Activated CD8-positive, alpha-beta memory T cell treated with anti-CD3 and anti-CD28 coated beads for 1 hour (primary cell): ENCODE results near the gene WASF3.
"Not testable (repeated sequence)": the region's sequence is repeated elsewhere in the genome, so short reads cannot be mapped to it uniquely, and the experiment has no call there.

Source experiments
- DNase-seq, 2 donors: peaks; one replicate each; pipeline ENCODE4 v3.0.0-alpha.2; 2020; ENCODE audit warnings: low read depth in 1 of 2; ENCODE audit errors: extremely low read depth in 1 of 2

WASF3 gene

DNA sequence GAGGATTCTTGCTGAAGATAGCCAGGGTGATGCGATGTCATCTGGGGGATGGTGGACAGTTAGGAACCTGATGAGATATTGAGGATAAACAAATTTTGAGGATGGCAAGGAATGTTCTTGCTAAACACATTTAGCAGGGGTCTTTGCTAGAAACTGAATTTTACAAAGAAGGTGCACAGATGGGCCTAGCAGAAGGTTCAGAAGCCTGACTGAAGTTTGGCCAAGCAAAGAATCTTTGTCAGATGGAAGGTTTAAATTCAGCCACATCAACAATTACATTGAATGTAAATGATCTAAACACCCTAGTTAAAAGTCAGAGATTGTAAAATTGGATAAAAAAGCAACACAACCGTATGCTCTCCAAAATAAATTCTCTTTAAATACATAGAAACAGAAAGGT is 68.8 kb downstream of the WASF3 start:
- DNase-seq: no peak

DNA sequence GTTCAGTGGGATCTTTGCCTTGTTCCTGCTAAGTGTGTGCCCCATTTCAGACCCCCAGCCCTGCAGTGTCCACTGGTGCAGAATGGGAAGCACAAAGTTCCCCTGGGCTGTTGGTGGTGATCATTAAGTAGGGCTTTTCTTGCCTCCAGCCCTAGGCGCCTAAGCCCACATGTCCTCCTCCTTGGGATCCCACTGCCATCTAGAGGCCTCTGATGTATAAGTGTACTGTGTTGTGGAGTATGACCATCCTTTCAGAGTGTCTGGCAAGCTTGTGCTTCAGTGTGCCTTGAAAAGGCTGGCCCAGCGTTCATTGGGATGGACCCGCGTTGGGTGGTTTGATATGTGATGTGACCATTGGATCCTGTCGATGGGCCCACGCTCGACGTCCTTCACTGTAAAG is 71.2 kb downstream of the WASF3 start:
- no peak for DNase-seq

DNA sequence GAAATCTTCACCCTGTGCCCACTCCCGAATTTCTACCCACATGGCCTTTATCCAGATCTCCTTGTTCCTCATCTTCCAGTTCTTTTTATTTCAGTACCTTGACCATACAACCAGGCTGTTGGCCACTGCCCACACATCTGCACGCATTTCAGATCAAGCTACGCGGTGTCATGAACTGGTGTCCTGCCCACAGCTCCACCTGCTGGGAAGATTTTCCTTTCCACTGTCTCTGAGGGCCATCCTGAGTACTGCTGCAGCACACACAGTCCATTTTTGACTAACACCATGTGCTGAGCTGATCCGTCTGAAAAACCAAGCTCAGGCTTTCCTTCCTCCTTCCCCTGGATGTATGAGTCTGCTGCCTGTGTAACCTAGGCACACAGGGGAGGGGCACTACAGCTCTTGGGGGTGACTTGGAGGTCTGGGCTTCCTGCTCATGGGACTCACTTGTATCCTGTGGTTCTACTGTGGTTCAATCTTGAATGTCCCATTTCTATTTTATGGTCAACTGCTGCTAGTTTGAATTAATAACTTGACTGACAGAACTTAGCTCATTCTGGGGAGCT is 71.9 kb downstream of the WASF3 start:
- no peak for DNase-seq

DNA sequence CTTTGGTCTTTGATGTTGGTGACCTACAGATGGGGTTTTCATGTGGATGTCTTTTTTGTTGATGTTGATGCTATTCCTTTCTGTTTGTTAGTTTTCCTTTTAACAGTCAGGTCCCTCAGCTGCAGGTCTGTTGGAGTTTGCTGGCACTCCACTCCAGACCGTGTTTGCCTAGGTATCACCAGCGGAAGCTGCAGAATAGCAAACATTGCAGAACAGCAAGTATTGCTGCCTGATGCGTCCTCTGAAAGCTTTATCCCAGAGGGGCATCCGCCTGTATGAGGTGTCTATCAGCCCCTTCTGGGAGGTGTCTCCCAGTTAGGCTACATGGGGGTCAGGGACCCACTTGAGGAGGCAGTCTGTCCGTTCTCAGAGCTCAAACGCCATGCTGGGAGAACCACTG is 78.2 kb downstream of the WASF3 start:
- DNase-seq: not testable (repeated sequence)

DNA sequence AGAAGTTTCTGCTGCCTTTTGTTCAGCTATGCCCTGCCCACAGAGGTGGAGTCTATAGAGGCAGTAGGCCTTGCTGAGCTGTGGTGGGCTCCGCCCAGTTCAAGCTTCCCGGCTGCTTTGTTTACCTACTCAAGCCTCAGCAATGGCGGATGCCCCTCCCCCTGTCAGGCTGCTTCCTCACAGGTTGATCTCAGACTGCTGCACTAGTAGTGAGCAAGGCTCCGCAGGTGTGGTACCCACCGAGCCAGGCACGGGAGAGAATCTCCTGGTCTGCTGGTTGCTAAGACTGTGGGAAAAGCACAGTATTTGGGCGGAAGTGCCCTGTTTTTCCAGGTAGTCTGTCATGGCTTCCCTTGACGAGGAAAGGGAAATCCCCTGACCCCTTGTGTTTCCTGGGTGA is 78.6 kb downstream of the WASF3 start:
- not testable (repeated sequence) for DNase-seq

DNA sequence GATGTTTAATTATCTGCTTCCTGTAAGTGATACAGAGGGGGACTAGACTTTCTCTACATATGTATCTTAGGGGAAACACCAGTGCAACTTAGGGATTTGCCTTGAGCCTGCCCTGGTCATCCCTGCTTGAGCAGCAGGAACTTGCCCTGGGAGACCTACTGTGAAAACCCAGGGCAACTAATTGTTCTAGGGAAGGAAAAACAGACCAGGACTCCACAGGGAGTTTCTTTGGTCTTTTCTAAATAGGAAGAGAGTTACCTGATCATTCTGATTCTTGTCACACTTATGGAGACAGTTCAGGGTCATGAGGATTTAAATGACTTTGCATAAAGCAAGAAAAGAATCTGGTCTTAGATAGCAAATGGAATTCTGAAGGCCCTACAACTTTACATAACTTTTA is 89.1 kb downstream of the WASF3 start:
- DNase-seq: no peak

DNA sequence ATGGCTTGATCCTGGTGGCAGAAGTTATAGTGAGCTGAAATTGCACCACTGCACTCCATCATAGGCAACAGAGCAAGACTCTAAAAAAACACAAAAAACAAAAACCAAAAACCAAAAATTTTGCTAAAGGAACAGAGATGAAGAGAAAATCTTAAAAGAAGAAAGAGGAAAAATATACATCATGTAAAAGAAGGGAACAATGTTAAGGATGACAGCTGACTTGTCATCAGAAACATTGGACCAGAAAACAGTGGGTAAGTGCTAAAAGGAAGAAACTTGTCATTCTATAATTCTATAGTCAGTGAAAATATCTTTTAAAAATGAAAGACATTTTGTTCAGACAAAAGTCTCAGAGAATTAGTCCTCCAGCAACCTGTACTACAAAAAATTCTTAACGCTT is 93.8 kb downstream of the WASF3 start:
- no peak for DNase-seq

DNA sequence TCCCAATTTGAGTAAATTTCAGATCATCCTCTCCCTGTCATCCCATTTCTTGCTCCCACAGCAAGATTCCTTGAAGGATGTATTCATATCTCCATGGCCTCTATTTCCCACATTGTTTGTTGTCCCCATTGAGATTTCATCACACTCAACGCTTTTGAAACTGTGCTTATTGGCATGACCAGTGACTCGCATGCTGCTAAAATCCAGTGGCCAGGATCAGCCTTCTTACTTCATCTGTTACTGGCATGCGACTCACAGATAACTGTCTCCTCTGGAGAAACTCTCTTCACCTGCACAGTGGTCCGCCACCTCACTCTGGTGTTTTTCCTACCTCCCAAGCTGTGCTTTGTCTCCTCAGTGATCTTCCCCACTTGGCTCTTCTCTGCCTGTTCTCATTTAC is 95.8 kb downstream of the WASF3 start:
- no peak for DNase-seq

DNA sequence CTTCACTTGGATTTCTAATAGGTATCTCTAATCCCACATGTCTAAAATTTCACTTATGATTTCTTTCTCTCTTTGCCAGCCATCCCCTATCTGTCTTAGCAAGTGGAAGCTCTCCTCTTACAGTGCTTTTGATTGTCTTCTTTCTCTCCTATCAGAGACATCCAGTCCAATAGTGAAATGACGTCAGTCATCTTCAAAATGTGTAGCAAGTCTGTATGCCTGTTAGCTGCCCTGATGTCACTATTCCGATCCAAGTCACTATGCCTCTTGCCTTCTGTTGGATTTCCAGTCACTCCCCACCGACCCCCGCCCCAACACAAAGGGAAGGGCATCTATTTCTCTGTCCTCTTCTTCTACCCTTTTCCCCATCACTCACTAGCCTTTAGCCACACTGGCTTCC is 96.4 kb downstream of the WASF3 start:
- DNase-seq: no peak

DNA sequence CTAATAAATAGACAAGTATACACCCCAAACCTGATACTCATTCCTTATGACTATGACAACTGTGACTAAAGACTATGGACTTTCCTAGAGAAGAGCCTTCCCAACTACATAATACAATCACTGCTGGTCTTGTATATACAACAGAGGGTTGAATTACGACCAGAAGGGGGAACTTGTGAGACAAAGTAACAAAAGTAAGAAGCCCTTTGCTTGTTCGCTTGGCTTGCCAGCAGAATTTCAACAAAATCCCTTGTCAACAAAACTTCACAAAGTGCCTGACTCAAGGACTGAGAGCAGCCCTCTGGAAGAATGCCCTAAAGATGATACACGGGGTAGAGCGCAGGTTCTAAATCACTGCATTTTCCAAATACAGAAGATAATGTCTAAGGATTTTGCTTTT is 99.4 kb downstream of the WASF3 start:
- DNase-seq: no peak

DNA sequence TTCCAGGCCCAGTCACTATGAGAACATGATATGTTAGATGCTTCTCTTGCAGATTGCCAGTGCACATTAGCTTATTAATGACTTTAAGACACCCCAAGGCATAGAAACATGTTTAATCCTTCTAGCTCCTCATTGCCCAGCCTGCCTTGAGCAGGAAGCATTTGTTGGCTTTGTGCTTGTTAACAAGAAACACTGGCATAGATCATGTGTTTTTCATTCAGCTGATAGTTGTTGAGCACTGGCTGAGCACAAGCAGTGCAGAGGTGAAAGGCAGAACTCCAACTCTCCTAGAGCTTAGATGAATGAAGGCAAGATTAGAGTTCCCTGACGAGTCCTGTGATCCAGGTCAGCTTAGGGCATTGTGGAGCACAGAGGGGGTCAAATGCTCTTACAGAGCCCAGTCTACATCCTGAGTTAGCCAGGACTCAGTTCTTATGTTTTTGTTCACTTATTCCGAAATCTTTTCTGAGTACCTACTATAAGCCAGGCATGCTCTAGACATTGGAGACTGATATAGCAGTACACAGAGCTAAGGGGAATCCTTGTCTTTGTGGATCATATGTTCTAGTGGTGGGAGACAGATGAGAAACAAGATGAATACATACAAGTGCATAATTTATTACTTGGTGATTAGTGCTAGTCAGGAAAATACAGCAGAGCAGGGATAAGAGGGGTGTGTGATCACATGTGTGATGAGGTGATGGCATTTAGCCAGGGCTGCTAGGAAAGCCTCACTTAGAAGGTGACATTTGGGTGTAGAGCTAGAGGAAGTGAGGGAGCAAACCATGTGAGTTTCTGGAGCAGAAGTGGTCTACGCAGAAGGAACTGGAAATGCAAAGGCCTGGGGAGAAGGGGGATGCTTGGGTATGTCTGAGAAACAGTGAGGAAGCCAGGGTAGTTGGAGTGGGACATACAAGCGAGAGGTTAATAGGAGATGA is 101.2 kb downstream of the WASF3 start:
- no peak for DNase-seq

DNA sequence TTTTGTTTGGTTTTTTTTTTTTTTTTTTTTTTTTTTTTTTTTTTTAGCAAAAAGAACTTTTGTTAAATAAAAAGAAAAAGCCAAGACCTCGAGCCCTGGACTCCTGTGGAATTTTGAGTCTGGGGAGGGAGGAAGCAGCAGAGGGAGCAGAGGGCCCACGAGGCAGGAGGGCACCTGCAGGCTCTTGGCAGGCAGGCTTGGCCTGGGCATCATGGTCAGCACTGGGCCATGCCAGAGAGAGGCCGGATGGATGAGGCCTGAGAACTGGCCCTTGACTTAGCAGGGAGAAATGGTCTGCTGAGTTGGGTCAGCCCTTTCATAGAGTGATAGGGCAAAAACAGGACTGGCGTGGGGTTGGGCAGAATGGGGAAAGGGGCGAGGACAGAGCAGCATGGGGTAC is 102.7 kb downstream of the WASF3 start:
- DNase-seq: no peak

DNA sequence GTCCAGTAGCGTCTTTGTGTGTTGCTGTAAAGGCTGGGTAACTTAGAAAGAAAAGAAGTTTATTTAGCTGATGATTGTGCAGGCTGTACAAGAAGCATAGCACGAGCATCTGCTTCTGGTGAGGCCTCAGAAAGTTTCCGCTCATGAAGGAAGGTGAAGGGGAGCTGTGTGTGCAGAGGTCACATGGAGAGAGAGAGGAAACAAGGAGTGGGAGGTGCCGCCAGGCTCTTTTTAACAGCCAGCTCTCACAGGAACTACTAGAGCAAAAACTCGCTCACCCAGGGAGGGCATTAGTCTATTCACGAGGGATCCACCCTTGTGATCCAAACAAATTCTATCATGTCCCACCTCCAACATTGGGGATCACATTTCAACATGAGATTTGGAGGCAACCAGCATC is 103.3 kb downstream of the WASF3 start:
- no peak for DNase-seq

DNA sequence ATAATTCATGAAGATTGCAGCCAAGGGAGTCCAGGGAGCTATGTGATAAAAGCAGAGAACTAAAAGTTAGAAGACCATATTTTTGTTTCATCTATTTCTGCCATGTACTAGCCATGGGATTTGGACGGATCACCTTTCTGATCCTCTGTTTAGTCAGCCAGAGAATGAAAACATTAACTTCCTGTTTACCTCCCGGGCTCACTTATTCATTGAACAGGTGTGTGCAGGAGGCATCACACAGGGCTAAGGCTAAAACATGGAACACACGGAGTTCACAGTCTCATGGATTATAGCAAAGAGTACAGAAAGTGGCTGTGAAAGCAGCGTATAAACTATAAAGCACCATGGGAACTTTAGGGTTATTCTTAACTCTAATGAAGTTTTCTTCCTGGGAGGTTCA is 106.3 kb downstream of the WASF3 start:
- DNase-seq: no peak

DNA sequence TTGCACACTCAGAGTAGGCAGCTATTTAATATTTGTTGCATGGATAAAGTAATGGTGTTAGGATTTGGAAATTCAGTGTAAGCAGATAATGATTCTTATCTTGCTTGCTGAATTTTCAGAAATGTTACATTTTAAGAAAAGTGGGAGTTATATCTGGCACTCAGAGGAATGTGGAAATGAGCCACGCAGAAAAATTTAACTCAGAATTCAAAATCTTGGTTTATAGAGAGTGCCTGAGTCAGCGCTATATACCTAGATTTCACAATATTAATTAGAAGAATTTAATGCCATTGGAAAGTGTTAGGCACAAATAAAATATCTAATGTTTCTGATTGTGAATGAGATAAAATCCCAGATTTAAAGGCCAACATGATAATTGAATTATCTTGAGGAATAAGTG is 106.8 kb downstream of the WASF3 start:
- no peak for DNase-seq

DNA sequence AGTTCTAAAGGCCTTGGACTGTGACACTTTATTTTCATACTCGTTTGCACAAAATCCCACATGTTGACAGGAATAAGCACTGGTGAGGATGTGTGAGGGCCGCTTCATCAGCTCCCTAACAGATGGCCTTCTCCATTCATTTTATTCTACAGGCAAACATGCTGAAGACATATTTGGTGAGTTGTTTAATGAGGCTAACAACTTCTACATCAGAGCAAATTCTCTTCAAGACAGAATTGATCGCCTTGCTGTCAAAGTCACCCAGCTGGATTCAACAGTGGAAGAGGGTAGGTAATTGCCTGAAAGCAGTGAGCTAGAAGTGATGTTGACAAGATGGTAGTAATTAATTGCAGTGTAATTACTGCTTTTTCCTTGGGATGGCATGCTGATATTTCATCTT is 107.4 kb downstream of the WASF3 start:
- DNase-seq: no peak

DNA sequence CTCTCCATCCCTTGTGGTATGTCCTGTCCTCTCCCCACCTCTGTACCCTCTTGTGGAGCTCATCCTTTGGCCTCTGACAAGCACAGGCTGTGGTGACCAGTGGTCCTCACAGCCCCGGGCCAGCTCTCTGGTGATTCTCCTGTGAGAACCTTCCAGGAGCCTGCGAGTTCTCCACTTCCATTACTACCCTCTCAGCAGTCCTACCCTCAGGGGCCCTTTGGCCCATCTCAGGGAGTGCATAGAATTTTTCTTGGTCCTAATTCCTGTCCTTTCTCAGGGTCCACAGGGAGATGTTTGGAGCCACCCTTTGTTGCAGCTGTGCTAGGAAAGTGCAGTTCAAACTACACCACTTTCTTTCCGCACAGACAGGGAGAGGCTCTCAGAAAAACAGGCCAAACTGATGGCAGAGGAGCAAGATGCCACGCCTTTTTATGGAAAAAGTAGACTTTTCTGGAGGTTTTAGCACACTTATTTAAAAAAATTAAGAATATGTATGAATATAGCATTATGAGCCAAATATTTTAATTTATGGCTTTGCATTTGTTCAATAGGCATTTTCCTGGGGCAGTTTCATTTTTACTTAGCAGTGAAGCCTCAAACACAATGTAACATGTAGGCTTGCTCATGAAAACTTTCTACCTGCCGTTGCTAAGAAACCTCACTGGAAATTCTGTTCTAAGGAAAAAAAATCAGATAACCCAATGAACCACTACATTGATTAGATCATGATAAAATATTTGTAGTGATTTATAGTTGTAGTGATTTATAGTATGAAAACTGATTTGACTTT is 111.1 kb downstream of the WASF3 start:
- DNase-seq: no peak

DNA sequence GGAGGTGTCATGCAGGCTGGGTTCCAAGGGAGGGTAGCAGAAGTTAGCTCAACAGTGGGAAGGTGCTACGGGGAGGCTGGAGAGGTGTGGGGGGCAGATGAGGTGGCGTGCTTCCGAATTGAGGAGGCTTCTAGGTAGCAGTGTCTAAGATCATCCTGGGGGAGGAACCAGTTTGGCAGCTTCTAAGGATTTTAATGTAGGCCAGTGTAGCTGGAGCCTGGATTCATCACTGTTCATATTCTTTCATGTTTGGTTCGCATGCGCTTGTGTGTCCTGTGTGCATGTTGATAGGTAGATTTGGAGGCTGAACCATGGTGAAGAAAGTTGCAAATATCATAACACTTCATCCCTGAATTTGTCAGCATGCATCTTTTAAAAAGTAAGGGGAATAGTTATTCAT is 116.4 kb downstream of the WASF3 start:
- no peak for DNase-seq

DNA sequence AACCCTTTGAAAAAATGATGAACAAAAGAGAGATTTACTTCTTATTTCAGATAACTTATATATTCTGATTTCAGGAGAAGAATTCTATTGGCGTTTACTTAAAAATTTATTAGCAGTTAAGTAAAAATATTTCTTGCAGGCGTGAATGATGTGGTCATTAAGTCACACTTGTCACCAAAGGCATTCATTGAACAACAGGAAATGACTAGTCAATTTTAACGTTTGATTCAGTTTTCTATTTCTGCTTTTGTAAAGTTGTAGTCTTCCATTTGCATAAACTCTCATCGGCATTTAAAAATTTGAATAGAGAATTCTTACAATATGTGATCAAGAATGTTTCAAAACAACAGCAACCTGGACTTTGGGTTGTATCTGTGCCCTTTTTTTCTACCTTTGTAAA is 119.7 kb downstream of the WASF3 start:
- no peak for DNase-seq

DNA sequence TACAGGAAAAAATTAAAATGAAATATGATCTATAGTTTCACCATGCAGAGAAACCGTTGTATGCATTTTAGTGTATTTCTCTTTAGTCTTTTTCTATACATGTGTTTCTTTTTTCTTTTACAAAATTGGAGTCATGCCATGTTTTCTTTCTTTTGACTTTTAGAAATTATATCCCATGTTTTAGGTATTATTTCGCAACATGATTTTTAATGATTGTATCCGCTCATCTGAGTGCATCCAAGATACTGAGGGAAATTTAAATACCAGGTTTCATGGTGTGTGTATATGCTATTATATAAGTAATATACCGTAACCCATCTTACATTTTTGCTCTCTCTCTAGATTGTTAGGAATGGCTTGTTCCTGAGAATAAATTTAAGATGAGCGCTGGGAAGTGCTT is 120.8 kb downstream of the WASF3 start:
- no peak for DNase-seq

DNA sequence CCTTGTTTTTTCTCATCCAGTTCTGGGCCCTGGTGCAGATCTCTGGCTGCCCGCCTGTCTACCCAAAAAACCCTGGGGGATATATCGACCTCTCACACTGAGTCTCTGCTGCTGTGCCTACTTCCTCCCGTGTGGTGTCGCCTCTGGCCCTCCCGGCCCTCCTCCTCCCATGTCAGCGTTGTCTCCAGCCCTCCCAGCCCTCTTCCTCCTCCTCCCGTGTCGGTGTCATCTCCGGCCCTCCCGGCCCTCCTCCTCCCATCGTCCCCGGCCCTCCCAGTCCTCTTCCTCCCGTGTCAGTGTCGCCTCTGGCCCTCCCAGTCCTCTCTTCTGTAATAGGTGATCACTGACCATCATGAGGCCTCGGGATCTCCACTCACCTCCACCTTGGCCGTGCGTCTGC is 121.3 kb downstream of the WASF3 start:
- DNase-seq: no peak
